Measurements from ENCODE around the gene COPZ1. TPM values are rescaled to one million over a fixed set of nuclear protein-coding genes. Genes with fewer than 3 reads are reported as not detected.

Gene COPZ1
- total RNA-seq, 4 donors from 2014 or later, result 60.8 to 92.3 (median 79.5) TPM

- no peak for TF ChIP-seq CTCF (IDR thresholded peaks at IDR 0.05; ENCODE audit: low read depth)
These were observed 70.6 kb downstream of the COPZ1 start for GRCh38 chr12:54395545-54395944.

GRCh38 chr12:54397157-54397556, 72.2 kb downstream of the COPZ1 start:
- TF ChIP-seq CTCF (IDR thresholded peaks at IDR 0.05; ENCODE audit: low read depth), result no peak

- no peak for TF ChIP-seq CTCF (IDR thresholded peaks at IDR 0.05; ENCODE audit: low read depth)
These were observed 73.3 kb downstream of the COPZ1 start for GRCh38 chr12:54398218-54398617.

GRCh38 chr12:54398995-54399793, 74.3 kb downstream of the COPZ1 start:
- no peak for TF ChIP-seq CTCF (IDR thresholded peaks at IDR 0.05; ENCODE audit: low read depth)

- no peak for TF ChIP-seq CTCF (IDR thresholded peaks at IDR 0.05; ENCODE audit: low read depth)
These were observed 76.2 kb downstream of the COPZ1 start for GRCh38 chr12:54401119-54401518.

Small RNA genes within 50 kb of the gene (small RNA-seq; reads per million reads assigned to genes)
- 38.0 reads per million, percentile 96 among the genes with 10 or more reads in this experiment for gene MIR148B
- not detected for gene RN7SL744P
- gene RNU6-950P, result not detected

Other genes starting within 250 kb of the COPZ1 start
- 10 to 100 TPM; 17.1 to 32.8 (median 24.4) TPM for gene SMUG1, start 136.1 kb upstream of the COPZ1 start, total RNA-seq
- gene CBX5, start 45.0 kb upstream of the COPZ1 start, total RNA-seq, result 10 to 100 TPM; 19.2 to 32.4 (median 24.0) TPM
- gene HNRNPA1, start 44.4 kb upstream of the COPZ1 start, total RNA-seq, result 100 to 1,000 TPM; 352 to 490 (median 450) TPM
- gene NFE2, start 24.1 kb upstream of the COPZ1 start, total RNA-seq, result under 1 TPM in 1 of 4 donors, not detected in 3; 0.51 TPM
- gene GPR84, start 39.4 kb downstream of the COPZ1 start, total RNA-seq, result 1 to 10 TPM in 1 of 4 donors, under 1 TPM in 2, not detected in 1; 0.44 to 1.1 (median 0.51) TPM
- gene ZNF385A, start 59.6 kb downstream of the COPZ1 start, total RNA-seq, result 10 to 100 TPM in 3 of 4 donors, 1 to 10 TPM in 1; 8.8 to 53.9 (median 21.1) TPM
- 100 to 1,000 TPM in 2 of 4 donors, 10 to 100 TPM in 2; 81.5 to 150 (median 109) TPM for gene ITGA5, start 94.1 kb downstream of the COPZ1 start, total RNA-seq
- gene GTSF1, start 148.5 kb downstream of the COPZ1 start, total RNA-seq, result 1 to 10 TPM in 1 of 4 donors, not detected in 3; 9.3 TPM
- gene NCKAP1L, start 172.6 kb downstream of the COPZ1 start, total RNA-seq, result 100 to 1,000 TPM in 1 of 4 donors, 10 to 100 TPM in 3; 31.1 to 166 (median 49.3) TPM
- gene PDE1B, start 224.5 kb downstream of the COPZ1 start, total RNA-seq, result 10 to 100 TPM; 28.0 to 50.3 (median 42.1) TPM